DLD1 (cell line): ENCODE results near the gene PUS10.
"Not testable (repeated sequence)": the region's sequence is repeated elsewhere in the genome, so short reads cannot be mapped to it uniquely, and the experiment has no call there.

Source experiments
- in situ Hi-C: cut with HindIII; loops from 2 replicates; pipeline ENCODE4 v1.10.0; 2017; ENCODE audit warnings: low sequenced_read_pairs

PUS10 gene

DNA sequence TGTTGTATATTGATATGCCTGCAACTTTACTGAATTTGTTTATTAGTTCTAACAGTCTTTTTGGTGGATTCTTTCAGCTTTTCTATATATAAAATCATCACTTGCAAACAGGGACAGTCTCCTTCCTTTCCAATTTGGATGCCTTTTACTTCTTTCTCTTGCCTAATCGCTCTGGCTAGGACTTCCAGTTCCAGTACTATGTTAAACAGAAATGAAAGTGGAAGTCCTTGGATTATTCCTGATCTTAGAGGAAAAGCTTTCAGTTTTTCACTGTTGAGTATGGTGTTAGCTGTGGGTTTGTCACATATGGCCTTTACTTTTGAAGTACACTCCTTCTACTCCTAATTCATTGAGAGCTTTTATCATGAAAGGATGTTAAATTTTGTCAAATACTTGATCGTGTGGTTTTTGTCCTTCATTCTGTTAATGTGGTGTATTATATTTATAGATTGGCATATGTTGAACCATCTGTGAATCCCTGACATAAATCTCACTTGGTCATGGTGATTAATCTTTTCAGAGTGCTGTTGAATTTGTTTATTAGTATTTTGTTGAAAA, 83.8 kb downstream of the PUS10 start:
- in situ Hi-C loops, result no loop called here

DNA sequence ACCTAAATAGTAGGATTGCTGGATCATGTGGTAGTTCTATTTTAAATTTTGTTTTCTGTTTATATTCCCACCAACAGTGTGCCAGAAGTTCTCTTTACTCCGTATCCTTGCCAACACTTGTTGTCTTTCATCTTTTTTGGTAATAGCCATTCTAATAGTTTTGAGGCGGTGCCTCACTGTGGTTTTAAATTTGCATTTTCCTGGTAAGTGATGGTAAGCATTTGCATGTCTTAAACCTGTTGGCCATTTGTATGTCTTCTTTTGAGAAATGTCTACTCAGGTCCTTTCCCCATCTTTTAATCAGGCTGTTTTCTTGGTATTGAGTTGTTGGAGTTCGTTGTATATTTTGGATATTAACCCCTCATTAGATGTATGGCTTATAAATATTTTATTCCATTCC, 85.1 kb downstream of the PUS10 start:
- in situ Hi-C loops, result no loop called here

DNA sequence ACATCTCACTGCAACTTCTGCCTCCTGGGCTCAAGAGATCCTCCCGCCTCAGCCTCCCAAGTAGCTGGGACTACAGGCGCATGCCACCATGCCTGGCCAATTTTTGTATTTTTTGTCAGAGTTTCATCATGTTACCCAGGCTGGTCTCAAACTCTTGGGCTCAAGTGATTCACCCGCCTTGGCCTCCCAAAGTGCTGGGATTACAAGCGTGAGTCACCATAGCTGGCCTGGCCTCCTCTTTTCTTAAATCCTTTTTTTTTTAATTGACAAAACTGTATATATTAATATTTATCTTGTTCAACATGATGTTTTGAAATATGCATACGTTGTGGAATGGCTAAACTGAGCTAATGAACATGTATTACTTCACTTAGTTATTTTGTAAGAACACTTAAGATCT, 86.0 kb downstream of the PUS10 start:
- in situ Hi-C loops, result not testable (repeated sequence)

DNA sequence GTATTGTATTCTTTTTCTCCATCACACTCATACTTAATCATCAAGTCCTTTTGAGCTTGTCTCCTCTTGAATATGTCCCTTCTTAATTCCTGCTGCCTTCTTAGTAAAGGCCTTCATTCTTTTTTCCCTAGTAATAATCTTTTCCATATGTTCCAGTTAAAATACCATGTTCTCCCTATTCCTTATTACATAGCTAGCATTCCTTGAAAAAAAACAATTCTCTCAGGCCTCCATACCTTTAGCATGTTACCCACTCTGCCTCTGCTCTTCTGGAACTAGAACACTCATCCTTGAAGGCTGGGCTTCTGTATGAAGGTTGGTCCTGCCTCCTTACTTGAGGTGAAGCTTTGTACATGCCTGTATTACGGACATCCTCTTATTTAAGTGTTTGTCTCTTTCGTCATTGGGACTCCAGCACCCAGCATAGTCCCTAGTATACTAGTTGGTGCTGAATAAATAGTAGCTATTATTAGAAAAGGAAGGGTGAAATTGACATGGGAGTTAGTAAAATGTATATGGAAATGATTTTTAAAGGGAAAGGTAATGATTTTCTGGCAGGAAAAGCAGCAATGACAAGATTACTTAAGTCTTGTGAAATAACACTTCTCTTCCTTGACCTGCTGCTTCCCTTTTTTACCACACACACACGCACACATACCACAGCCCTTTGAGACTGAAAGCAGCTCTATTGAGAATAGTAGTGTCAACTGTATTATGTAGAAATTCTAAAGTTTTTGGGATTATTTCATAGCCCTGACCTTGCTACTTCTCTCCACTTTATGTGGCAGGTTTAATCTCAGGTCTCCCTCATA, 91.1 kb downstream of the PUS10 start:
- in situ Hi-C loops, result no loop called here

DNA sequence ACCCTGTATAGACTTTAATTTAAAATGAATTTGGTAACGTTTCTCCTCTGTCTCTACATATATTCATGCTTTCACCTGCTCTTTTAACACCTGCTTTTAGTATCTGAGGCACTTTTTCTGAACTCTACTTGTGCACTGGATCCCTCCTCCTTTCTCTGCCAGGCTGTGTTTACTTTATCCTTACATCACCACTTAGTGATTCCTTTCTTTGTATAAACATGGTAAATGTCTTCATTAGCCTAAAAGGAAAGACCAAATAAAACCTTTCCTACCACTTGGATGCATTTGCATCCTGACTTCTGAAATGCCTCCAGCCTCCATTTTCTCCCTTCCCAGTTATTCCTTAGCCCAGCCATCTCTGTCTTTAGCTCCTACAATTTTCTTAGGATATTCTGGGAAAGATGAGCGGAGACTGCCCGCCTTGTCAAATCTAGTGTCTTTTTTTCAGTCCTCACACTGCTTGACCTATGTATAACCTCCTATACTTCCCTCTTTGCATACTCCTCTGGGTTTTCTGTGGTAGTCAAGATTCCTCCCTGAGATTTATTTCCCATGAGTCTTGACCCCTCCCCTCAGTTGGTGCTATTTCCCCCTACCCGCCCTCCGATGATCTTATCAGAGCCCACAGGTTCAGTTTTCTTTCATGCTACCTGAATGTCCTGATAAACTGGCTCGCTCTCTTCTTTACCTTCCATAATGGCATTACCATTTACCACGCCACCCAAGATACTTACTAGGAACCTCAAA, 91.9 kb downstream of the PUS10 start:
- in situ Hi-C loops, result no loop called here

DNA sequence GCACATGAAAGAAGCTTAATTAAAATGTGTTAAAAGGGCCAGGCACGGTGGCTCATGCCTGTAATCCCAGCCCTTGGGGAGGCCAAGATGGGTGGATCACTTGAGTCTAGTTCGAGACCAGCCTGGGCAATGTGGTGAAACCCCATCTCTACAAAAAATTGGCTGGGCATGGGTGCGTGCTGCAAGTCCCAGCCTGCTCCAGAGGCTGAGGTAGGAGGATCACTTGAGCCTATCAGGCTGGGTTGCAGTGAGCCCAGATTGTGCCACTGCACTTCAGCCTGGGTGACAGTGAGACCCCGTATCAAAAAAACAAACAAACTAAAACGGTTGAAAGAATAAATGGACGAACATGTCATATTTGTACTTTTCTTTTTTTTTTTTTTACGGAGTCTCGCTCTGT, 110.7 kb downstream of the PUS10 start:
- in situ Hi-C loops, result no loop called here

DNA sequence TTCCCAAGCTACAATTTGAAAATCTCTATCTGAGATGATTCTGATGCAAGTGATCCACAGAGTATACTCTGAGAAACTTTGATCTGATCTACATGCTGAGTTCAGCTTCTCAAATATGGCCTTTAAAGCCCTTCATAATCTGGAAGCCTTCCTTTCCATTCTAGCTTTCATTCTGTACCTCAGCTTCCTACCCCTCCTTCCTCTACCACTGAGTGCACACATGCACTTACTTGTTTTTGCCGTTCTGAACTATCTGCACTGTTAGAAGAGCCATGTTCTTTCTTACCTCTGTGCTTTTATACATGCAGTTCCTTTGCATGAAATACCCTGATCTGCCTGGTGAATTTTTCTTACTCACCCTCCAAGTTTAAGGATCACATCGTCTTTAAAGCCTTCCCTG, 111.7 kb downstream of the PUS10 start:
- in situ Hi-C loops, result no loop called here

DNA sequence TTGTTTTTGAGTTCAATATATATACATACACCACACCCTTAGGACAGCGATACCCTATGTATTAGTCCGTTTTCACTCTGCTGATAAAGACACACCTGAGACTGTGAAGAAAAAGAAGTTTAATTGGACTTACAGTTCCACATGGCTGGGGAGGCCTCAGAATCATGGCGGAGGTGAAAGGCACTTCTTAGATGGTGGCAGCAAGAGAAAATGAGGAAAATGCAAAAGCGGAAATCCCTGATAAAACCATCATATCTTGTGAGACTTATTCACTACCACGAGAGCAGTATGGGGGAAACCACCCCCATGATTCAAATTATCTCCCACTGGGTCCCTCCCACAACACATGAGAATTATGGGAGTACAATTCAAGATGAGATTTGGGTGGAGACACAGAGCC, 112.2 kb downstream of the PUS10 start:
- in situ Hi-C loops, result not testable (repeated sequence)

DNA sequence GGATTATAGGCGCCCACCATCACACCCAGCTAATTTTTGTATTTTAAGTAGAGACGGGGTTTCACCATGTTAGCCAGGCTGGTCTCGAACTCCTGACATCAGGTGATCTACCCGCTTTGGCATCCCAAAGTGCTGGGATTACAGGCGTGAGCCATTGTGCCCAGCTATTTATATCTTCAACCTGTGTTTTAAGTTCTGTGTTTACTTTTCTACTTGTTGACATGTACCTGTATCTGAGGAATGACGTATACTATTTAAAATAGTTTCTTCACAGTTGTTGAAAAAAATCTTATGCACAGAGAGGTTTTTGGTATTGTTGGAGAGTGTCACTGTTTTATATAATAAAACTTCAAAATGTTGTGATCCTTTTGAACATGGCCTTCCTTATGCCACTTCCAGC, 116.8 kb downstream of the PUS10 start:
- in situ Hi-C loops, result not testable (repeated sequence)

DNA sequence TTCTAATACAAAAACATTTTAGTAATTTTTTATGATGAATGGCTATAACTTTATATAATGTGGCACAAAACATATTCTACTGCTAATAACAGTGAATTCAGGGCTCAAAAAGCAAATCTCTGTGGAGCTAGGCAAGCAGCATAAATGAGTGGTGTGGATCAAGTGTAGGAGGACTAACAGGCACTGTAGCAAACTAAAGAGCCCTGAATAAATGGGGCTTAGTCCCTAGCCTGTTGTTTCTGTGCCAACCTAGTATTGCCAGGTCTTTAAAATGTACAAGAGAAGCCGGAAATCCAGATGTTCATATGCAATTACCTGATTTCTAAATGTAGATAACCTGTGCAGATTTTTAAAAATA, 118.2 kb downstream of the PUS10 start:
- in situ Hi-C loops, result no loop called here

DNA sequence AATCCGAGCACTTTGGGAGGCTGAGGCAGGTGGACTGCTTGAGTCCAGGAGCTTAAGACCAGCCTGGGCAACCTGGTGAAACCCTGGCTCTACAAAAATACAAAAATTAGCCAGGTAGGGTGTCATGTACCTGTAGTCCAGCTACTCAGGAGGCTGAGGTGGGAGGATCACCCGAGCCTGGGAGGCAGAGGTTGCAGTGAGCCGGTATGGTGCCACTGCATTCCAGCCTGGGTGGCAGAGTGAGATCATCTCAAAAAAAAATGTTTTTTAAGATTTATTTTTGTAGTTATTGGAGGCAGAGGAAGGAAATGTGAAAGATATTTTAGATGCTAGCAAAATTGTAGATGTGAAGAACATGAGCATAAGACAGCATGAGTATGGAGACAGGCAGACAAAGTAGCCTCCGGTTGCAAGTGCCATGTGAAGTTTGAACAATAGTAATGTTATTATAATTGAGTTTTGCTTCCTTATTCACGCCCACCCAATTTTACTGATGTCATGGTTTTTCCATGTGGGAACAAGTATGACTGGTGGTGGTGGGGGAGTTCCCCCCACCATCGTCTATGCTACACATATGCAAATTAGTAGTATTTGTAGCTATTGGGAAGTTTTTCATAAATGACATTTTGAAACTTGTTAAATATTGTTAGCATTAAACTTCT, 118.7 kb downstream of the PUS10 start:
- in situ Hi-C loops, result no loop called here

DNA sequence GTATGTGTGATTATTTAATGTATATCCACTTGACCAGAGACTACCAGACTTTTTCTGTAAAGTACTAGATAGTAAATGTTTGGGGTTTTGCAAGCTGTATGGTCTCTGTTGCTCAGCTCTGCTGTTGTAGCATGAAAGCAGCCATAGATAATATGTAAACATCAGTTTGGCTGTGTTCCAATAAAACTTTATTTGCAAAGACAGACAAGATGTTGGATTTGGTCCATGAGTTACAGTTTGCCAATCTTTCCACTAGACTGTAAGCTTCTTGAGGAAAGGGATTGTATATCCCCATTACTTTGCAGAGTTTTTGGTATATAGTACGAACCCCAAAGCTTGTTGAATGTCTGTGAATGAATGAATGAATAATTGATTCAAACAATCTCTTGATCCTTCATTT, 119.5 kb downstream of the PUS10 start:
- in situ Hi-C loops, result no loop called here
